T-cell (primary cell): ENCODE data around the gene ZNF786. TPM values are rescaled to one million over a fixed set of nuclear protein-coding genes. Genes with fewer than 3 reads are reported as not detected.
"Not testable (repeated sequence)": the region's sequence is repeated elsewhere in the genome, so short reads cannot be mapped to it uniquely, and the experiment has no call there.

Experiments
- ATAC-seq, 4 experiments: fragments of 200-7000 bp in 3 of 4; fragments of 150-1000 bp in 1 of 4; cut with Tn5 transposase; replicated peaks in 1 of 4; 1 replicate in 3 of 4; 2 replicates in 1 of 4; pipeline ENCODE4 v1.10.0; 2021; ENCODE audit warnings: moderate library complexity in 3 of 4, mild to moderate bottlenecking in 2 of 4, moderate number of reproducible peaks in 1 of 4
- CTCF ChIA-PET, 2 donors: fragments of 300-600 bp; sonication (Branson Sonifier 250); formaldehyde crosslinking; loops; one replicate each; lab custom pipeline; 2022; ENCODE audit warnings: antibody characterized with exemption in 2 of 2; lab: Charles Lee
- POLR2A ChIA-PET, 2 donors: fragments of 300-600 bp; sonication (Branson Sonifier 250); formaldehyde crosslinking; loops; one replicate each; lab custom pipeline; 2022; ENCODE audit warnings: antibody characterized with exemption in 2 of 2; lab: Charles Lee
- DNase-seq, 35 experiments: peaks; one replicate each; pipeline versions ENCODE4 v3.0.0 to v3.0.0-alpha.2; 2013 to 2023
- H3K27ac ChIP-seq: one replicate; pipeline ENCODE4 v1.5.1; 2013; ENCODE audit warnings: low read length
- H3K27me3 ChIP-seq, 2 experiments: replicated peaks in 1 of 2; 1 replicate in 1 of 2; 2 replicates in 1 of 2; pipeline versions ENCODE4 v1.6.1 to v1.7.0; 2013; ENCODE audit warnings: low read length in 1 of 2, mixed read lengths in 1 of 2; ENCODE audit not compliant: control insufficient read depth in 2 of 2, insufficient read depth in 2 of 2; ENCODE audit errors: extremely low read depth in 1 of 2
- H3K36me3 ChIP-seq, 2 donors: 1 replicate in 1 of 2; 2 replicates in 1 of 2; pipeline versions ENCODE4 v1.6.1 to v1.7.0; 2013; ENCODE audit warnings: low read length in 1 of 2; ENCODE audit not compliant: control insufficient read depth in 2 of 2, insufficient read depth in 1 of 2; ENCODE audit errors: extremely low read depth in 1 of 2
- H3K4me1 ChIP-seq, 2 experiments: 1 replicate in 1 of 2; 2 replicates in 1 of 2; pipeline versions ENCODE4 v1.6.1 to v1.7.0; 2013; ENCODE audit warnings: low read length in 2 of 2, mixed read lengths in 1 of 2; ENCODE audit not compliant: insufficient read depth in 2 of 2, control insufficient read depth in 1 of 2; ENCODE audit errors: extremely low read depth in 1 of 2
- H3K4me3 ChIP-seq, 2 donors: 1 replicate in 1 of 2; 2 replicates in 1 of 2; pipeline versions ENCODE4 v1.5.1 to v1.7.0; 2013; ENCODE audit warnings: mild to moderate bottlenecking in 2 of 2, low read length in 1 of 2, moderate library complexity in 1 of 2; ENCODE audit not compliant: control insufficient read depth in 1 of 2; ENCODE audit errors: extremely low read depth in 1 of 2
- H3K9me3 ChIP-seq: 2 replicates; pipeline ENCODE4 v1.7.0; 2013
- H3K27ac Mint-ChIP-seq, 2 donors: one replicate each; pipeline ENCODE4 v1.8.0; 2020 to 2021; ENCODE audit warnings: mild to moderate bottlenecking in 2 of 2, mixed read lengths in 2 of 2
- H3K27me3 Mint-ChIP-seq, 2 donors: one replicate each; pipeline ENCODE4 v1.8.0; 2021 to 2022; ENCODE audit warnings: mixed read lengths in 2 of 2
- H3K36me3 Mint-ChIP-seq: one replicate; pipeline ENCODE4 v1.8.0; 2021; ENCODE audit warnings: mixed read lengths
- H3K4me1 Mint-ChIP-seq, 3 donors: one replicate each; pipeline ENCODE4 v1.8.0; 2020 to 2022; ENCODE audit warnings: mixed read lengths in 3 of 3, mild to moderate bottlenecking in 1 of 3
- H3K4me3 Mint-ChIP-seq, 3 donors: one replicate each; pipeline ENCODE4 v1.8.0; 2020 to 2022; ENCODE audit warnings: mild to moderate bottlenecking in 3 of 3, mixed read lengths in 3 of 3, moderate library complexity in 3 of 3
- H3K9me3 Mint-ChIP-seq, 3 donors: one replicate each; pipeline ENCODE4 v1.8.0; 2020 to 2022; ENCODE audit warnings: mixed read lengths in 3 of 3
- WGBS: methylation state at CpG from one replicate; pipeline ENCODE4 v1.1.5; 2013; ENCODE audit warnings: missing lambda C conversion rate; ENCODE audit not compliant: insufficient coverage; 5-methylcytosine and 5-hydroxymethylcytosine counted together
- total RNA-seq, 35 experiments: library from RNA in 6 of 35; stranded (reverse) in 6 of 35; fragments of 120-200 nt in 1 of 35; gene quantifications; one replicate each; pipeline versions ENCODE4 v1.2.1 to v1.2.4 and lab custom pipeline; 2013 to 2026

ZNF786 gene
- total RNA-seq, 5 donors from 2014 or later (not counting 1 experiment from before 2014, with no cell fraction given) = 6.2 to 21.1 (median 18.8) TPM

- H3K27ac ChIP-seq = no peak overlapping the region
- H3K27me3 ChIP-seq = peaks cover 0 to 3% of the 10 kb centered on the region in 2 experiments
- peak overlapping the region; percentile 34 for H3K27ac Mint-ChIP-seq
- peaks cover 8% of the 10 kb centered on the region for H3K36me3 Mint-ChIP-seq
- WGBS = 65% methylated on average over 2 of the region's 4 CpGs
- no peak overlapping the region for H3K4me3 ChIP-seq
- ChIA-PET POLR2A (no interaction called here), CTCF (interaction anchor here in 1 of 2 donors (0.6 to 1.8 kb wide), 2 partner anchors 40 to 63 kb away, joined by 4 to 6 read pairs; no protein-coding TSS in a partner anchor)
- peak in 1 of 35 experiments; percentile 16 for DNase-seq
- no peak for ATAC-seq
- peaks cover 2 to 23% of the 10 kb centered on the region in 2 experiments for H3K4me1 ChIP-seq
- no peak overlapping the region for H3K4me3 Mint-ChIP-seq
- no peaks in the 10 kb centered on the region for H3K27me3 Mint-ChIP-seq
- H3K9me3 Mint-ChIP-seq = no peaks in the 10 kb centered on the region
- peaks cover 8 to 30% of the 10 kb centered on the region in 2 donors for H3K36me3 ChIP-seq
- no peaks in the 10 kb centered on the region for H3K9me3 ChIP-seq
- H3K4me1 Mint-ChIP-seq = peaks cover 3 to 14% (median 11%) of the 10 kb centered on the region in 3 donors
Observed at GRCh38 chr7:149067869-149068268, 22.6 kb downstream of the ZNF786 start.

GRCh38 chr7:149063476-149063875 lies 27.0 kb downstream of the ZNF786 start:
- CTCF ChIA-PET = interaction anchor here in 1 of 2 donors (2.2 kb wide), 1 partner anchor 58 kb away, joined by 7 read pairs; no protein-coding TSS in a partner anchor
- Histone ChIP-seq H3K27me3 (peaks cover 0 to 3% of the 10 kb centered on the region in 2 experiments), H3K4me1 (peaks cover 2 to 14% of the 10 kb centered on the region in 2 experiments), H3K9me3 (no peaks in the 10 kb centered on the region), H3K27ac (no peak overlapping the region), H3K4me3 (no peak overlapping the region), H3K36me3 (peaks cover 0 to 3% of the 10 kb centered on the region in 2 donors)
- DNase-seq (no peak), ATAC-seq (no peak)
- Mint-ChIP-seq H3K9me3 (no peaks in the 10 kb centered on the region), H3K27me3 (no peaks in the 10 kb centered on the region), H3K36me3 (peaks cover 3% of the 10 kb centered on the region), H3K27ac (no peak overlapping the region), H3K4me1 (peaks cover 3 to 11% (median 10%) of the 10 kb centered on the region in 3 donors), H3K4me3 (peak overlapping the region in 1 of 3 donors; percentile 63)
- POLR2A ChIA-PET = no interaction called here

GRCh38 chr7:149062217-149062899 lies 28.2 kb downstream of the ZNF786 start:
- not testable (repeated sequence) for H3K4me3 ChIP-seq, H3K9me3 Mint-ChIP-seq, H3K27ac ChIP-seq, H3K4me1 Mint-ChIP-seq, H3K9me3 ChIP-seq, H3K36me3 ChIP-seq, H3K4me3 Mint-ChIP-seq, DNase-seq, ATAC-seq, H3K27me3 ChIP-seq, H3K27ac Mint-ChIP-seq, H3K27me3 Mint-ChIP-seq, H3K36me3 Mint-ChIP-seq
- 89% methylated on average over 5 of the region's 10 CpGs for WGBS
- ChIA-PET CTCF (interaction anchor here in 1 of 2 donors (0.7 to 2.2 kb wide), 2 partner anchors 37 to 57 kb away, joined by 3 to 7 read pairs; no protein-coding TSS in a partner anchor), POLR2A (interaction anchor here in 1 of 2 donors (0.7 kb wide), 1 partner anchor 33 kb away, joined by 9 read pairs; no protein-coding TSS in a partner anchor)
- peaks cover 2 to 14% of the 10 kb centered on the region in 2 experiments for H3K4me1 ChIP-seq

GRCh38 chr7:149060156-149060555 lies 30.4 kb downstream of the ZNF786 start:
- Histone ChIP-seq H3K27ac (no peak overlapping the region), H3K4me3 (no peak overlapping the region), H3K27me3 (peaks cover 0 to 1% of the 10 kb centered on the region in 2 experiments), H3K36me3 (no peaks in the 10 kb centered on the region), H3K4me1 (peaks cover 2 to 7% of the 10 kb centered on the region in 2 experiments), H3K9me3 (no peaks in the 10 kb centered on the region)
- WGBS = 90% methylated on average over 1 of the region's 1 CpG
- no peaks in the 10 kb centered on the region for H3K27me3 Mint-ChIP-seq
- H3K9me3 Mint-ChIP-seq = no peaks in the 10 kb centered on the region
- CTCF ChIA-PET = interaction anchor here in 1 of 2 donors (0.7 to 1.0 kb wide), 3 partner anchors 13 to 88 kb away, joined by 3 to 6 read pairs (median 3); no protein-coding TSS in a partner anchor
- no peak for DNase-seq
- no peaks in the 10 kb centered on the region for H3K36me3 Mint-ChIP-seq
- no peak overlapping the region for H3K4me3 Mint-ChIP-seq
- peaks cover 1 to 5% (median 4%) of the 10 kb centered on the region in 3 donors for H3K4me1 Mint-ChIP-seq
- no peak for ATAC-seq
- H3K27ac Mint-ChIP-seq = no peak overlapping the region
- POLR2A ChIA-PET = no interaction called here

GRCh38 chr7:149053885-149054284 lies 36.6 kb downstream of the ZNF786 start:
- H3K36me3 Mint-ChIP-seq = no peaks in the 10 kb centered on the region

GRCh38 chr7:149053384-149053783 lies 37.1 kb downstream of the ZNF786 start:
- no peaks in the 10 kb centered on the region for H3K9me3 Mint-ChIP-seq
- Histone ChIP-seq H3K27me3 (peaks cover 0 to 4% of the 10 kb centered on the region in 2 experiments), H3K9me3 (no peaks in the 10 kb centered on the region), H3K36me3 (no peaks in the 10 kb centered on the region), H3K4me1 (no peaks in the 10 kb centered on the region), H3K4me3 (no peak overlapping the region), H3K27ac (no peak overlapping the region)
- no peak overlapping the region for H3K4me3 Mint-ChIP-seq
- WGBS = no CpG with 5 or more reads among the region's 1 CpG
- peaks cover 0 to 4% of the 10 kb centered on the region in 2 donors for H3K27me3 Mint-ChIP-seq
- ATAC-seq (no peak), DNase-seq (no peak)
- POLR2A ChIA-PET = no interaction called here
- CTCF ChIA-PET = interaction anchor here in 1 of 2 donors (0.6 kb wide), 1 partner anchor 1905 kb away, joined by 4 read pairs; no protein-coding TSS in a partner anchor
- H3K27ac Mint-ChIP-seq = no peak overlapping the region
- no peaks in the 10 kb centered on the region for H3K36me3 Mint-ChIP-seq
- no peaks in the 10 kb centered on the region for H3K4me1 Mint-ChIP-seq

More at GRCh38 chr7:149053885-149054284, 36.6 kb downstream of the ZNF786 start:
- Histone ChIP-seq H3K9me3 (no peaks in the 10 kb centered on the region), H3K27me3 (peaks cover 0 to 4% of the 10 kb centered on the region in 2 experiments), H3K4me1 (no peaks in the 10 kb centered on the region), H3K4me3 (no peak overlapping the region), H3K36me3 (no peaks in the 10 kb centered on the region), H3K27ac (no peak overlapping the region)
- Mint-ChIP-seq H3K27ac (no peak overlapping the region), H3K27me3 (peaks cover 0 to 4% of the 10 kb centered on the region in 2 donors), H3K9me3 (no peaks in the 10 kb centered on the region), H3K4me3 (no peak overlapping the region), H3K4me1 (no peaks in the 10 kb centered on the region)
- ATAC-seq (no peak), DNase-seq (no peak)
- WGBS = 96% methylated on average over 6 of the region's 8 CpGs
- POLR2A ChIA-PET = no interaction called here
- CTCF ChIA-PET = no interaction called here
